Kidney (tissue), 14 donors: ENCODE measurements around the gene EBF3. TPM values are rescaled to one million over a fixed set of nuclear protein-coding genes. Genes with fewer than 3 reads are reported as not detected.

Source experiments
- DNase-seq, 5 donors: peaks; one replicate each; pipeline ENCODE4 v3.0.0-alpha.2; 2013 to 2020
- FAIRE-seq: peaks from 2 replicates; lab custom pipeline; 2012; peaks lifted over from hg19 to GRCh38; lab: Jason Lieb, UNC
- H3K27ac ChIP-seq, 2 donors: one replicate each; pipeline ENCODE4 v1.7.0; 2013; ENCODE audit warnings: low read depth in 2 of 2, low read length in 2 of 2, inconsistent platforms in 1 of 2
- H3K27me3 ChIP-seq: one replicate; pipeline ENCODE4 v1.7.1; 2013; ENCODE audit warnings: low read length, inconsistent platforms; ENCODE audit not compliant: control insufficient read depth, insufficient read depth
- H3K36me3 ChIP-seq, 3 donors: one replicate each; pipeline versions ENCODE4 v1.7.0 to v1.7.1; 2013; ENCODE audit warnings: low read length in 3 of 3, control low read depth in 1 of 3, inconsistent platforms in 1 of 3; ENCODE audit not compliant: insufficient read depth in 3 of 3, control insufficient read depth in 2 of 3
- H3K4me1 ChIP-seq, 3 donors: one replicate each; pipeline versions ENCODE4 v1.7.0 to v1.7.1; 2013; ENCODE audit warnings: low read length in 3 of 3, inconsistent platforms in 1 of 3, low read depth in 1 of 3; ENCODE audit not compliant: control insufficient read depth in 2 of 3, insufficient read depth in 2 of 3
- H3K4me3 ChIP-seq, 3 donors: one replicate each; pipeline versions ENCODE4 v1.7.0 to v1.8.1; 2013; ENCODE audit warnings: low read length in 3 of 3, control low read depth in 1 of 3, inconsistent platforms in 1 of 3
- H3K9ac ChIP-seq, 3 donors: one replicate each; pipeline versions ENCODE4 v1.7.0 to v1.7.1; 2013; ENCODE audit warnings: low read length in 3 of 3, control low read depth in 1 of 3, inconsistent platforms in 1 of 3
- H3K9me3 ChIP-seq, 3 donors: one replicate each; pipeline versions ENCODE4 v1.7.0 to v1.7.1; 2013; ENCODE audit warnings: low read length in 3 of 3, control low read depth in 1 of 3, inconsistent platforms in 1 of 3; ENCODE audit not compliant: control insufficient read depth in 2 of 3, insufficient read depth in 1 of 3
- CTCF ChIP-seq: IDR thresholded peaks from 3 replicates; pipeline ENCODE4 v1.5.1; 2012; ENCODE audit warnings: mild to moderate bottlenecking, moderate library complexity, borderline replicate concordance; ENCODE audit not compliant: insufficient read depth; ENCODE audit errors: extremely low read depth
- intact Hi-C: fragments of 100-400 bp; cut with DNase I; formaldehyde crosslinking; loops from one replicate; pipeline ENCODE4 v1.11.1; 2022
- polyA plus RNA-seq: library from polyadenylated mRNA; stranded (reverse); fragments of 350-450 nt; fragmentation: Illumina TruSeq; extraction: RNeasy Lipid Tissue Mini Kit (QIAGEN cat#74804); gene quantifications from one replicate; pipeline ENCODE4 v1.2.3, GENCODE V29; 2014; ENCODE audit warnings: low read depth, low replicate concordance; ENCODE audit not compliant: insufficient read depth
- total RNA-seq: library from RNA; stranded (reverse); fragmentation: NEBNext Ultra II Directional; extraction: Animal tissue kit (Norgen Biotek cat#: 25700); gene quantifications from one replicate; pipeline ENCODE4 v1.2.1, GENCODE V29; 2021
- donor health status: control.
- donor health status: control.
- donor health status: control.
- donor health status: control.
- donor health status: control.
- donor health status: DM: yes; HTN: yes; CAD: no.
- donor health status: Normal renal cell carcinoma (clear cell type).

Gene EBF3
- total and polyA plus RNA-seq, 2 donors from 2014 or later = 0.09 to 0.98 TPM

GRCh38 chr10:129964611-129965424, 744 bp upstream of the EBF3 start:
- no peaks in the 10 kb centered on the region for H3K9me3 ChIP-seq
- no peaks in the 10 kb centered on the region for H3K36me3 ChIP-seq
- peaks cover 0 to 4% (median 0%) of the 10 kb centered on the region in 3 donors for H3K4me1 ChIP-seq
- FAIRE-seq (no peak), DNase-seq (peak in 3 of 5 donors; percentile 28 to 81 (median 74))
- no peak overlapping the region for H3K4me3 ChIP-seq
- H3K27me3 ChIP-seq = peaks cover 64% of the 10 kb centered on the region
- no peak overlapping the region for H3K9ac ChIP-seq
- no peak for TF ChIP-seq CTCF
- no peak overlapping the region for H3K27ac ChIP-seq
- intact Hi-C loops = no loop called here

- DNase-seq = peak in 4 of 5 donors; percentile 68 to 76 (median 70)
- Histone ChIP-seq H3K27me3 (peaks cover 57% of the 10 kb centered on the region), H3K36me3 (no peaks in the 10 kb centered on the region), H3K27ac (no peak overlapping the region), H3K4me1 (peaks cover 0 to 4% (median 0%) of the 10 kb centered on the region in 3 donors), H3K9me3 (no peaks in the 10 kb centered on the region), H3K4me3 (peak overlapping the region; percentile 11 to 59 (median 23)), H3K9ac (peak overlapping the region in 1 of 3 donors; percentile 58)
- FAIRE-seq = no peak
- intact Hi-C loops = no loop called here
- no peak for TF ChIP-seq CTCF
Measured at GRCh38 chr10:129962872-129963640, 1.0 kb downstream of the EBF3 start.

GRCh38 chr10:129962031-129962871, 1.8 kb downstream of the EBF3 start:
- Histone ChIP-seq H3K27me3 (peaks cover 58% of the 10 kb centered on the region), H3K4me1 (peaks cover 0 to 4% (median 0%) of the 10 kb centered on the region in 3 donors), H3K4me3 (peak overlapping the region in 2 of 3 donors; percentile 23 to 59), H3K27ac (no peak overlapping the region), H3K9ac (no peak overlapping the region), H3K9me3 (no peaks in the 10 kb centered on the region), H3K36me3 (no peaks in the 10 kb centered on the region)
- FAIRE-seq = no peak
- peak in 3 of 5 donors; percentile 32 to 70 (median 39) for DNase-seq
- TF ChIP-seq CTCF = no peak
- intact Hi-C loops = no loop called here
